GM12872 (cell line): ENCODE data around the gene LEMD3.

ENCODE experiments used
- TF ChIP-seq, protein P1 (sequence below): IDR thresholded peaks from 3 replicates; pipeline ENCODE4 v1.5.1; 2011; ENCODE audit warnings: low read depth, mild to moderate bottlenecking, low read length, moderate library complexity; ENCODE audit not compliant: insufficient read depth

Gene LEMD3

DNA sequence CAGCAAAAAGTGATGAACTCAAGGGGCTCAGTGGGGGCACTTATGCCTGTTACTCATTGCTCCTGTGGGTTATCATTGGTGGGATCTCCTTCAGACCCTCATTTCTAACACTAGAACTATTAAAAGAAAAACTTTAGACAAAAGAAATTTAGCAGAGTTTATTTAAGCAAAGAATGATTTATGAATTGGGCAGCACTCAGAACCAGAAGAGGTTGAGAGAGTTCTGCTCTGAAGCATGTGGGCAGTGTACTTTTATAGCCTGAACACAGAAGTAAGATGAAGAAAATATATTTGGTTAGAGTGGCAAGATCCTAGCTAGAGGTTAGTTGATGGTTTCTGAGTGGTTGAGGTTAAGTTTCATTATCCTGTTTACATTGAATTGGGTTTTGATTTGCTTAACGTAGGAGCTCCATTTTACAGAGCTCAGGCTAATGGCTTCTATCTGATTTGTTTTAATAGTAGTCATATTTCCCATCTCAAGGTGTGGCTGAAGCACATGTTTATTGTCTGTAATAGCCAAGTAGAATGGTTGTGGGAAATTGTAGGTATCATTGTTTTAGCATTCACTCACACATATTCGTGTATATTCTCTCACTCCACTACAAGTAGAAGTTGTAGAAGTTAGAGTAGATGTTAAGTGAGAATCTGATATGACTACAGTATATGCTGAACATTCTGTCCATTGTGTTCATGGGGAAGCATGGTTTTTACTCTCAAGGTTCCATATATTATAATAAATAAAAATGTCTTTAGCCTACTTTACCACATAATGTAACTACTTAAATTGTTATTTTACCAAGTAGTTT, 27.6 kb downstream of the LEMD3 start:
- TF ChIP-seq, protein P1, sequence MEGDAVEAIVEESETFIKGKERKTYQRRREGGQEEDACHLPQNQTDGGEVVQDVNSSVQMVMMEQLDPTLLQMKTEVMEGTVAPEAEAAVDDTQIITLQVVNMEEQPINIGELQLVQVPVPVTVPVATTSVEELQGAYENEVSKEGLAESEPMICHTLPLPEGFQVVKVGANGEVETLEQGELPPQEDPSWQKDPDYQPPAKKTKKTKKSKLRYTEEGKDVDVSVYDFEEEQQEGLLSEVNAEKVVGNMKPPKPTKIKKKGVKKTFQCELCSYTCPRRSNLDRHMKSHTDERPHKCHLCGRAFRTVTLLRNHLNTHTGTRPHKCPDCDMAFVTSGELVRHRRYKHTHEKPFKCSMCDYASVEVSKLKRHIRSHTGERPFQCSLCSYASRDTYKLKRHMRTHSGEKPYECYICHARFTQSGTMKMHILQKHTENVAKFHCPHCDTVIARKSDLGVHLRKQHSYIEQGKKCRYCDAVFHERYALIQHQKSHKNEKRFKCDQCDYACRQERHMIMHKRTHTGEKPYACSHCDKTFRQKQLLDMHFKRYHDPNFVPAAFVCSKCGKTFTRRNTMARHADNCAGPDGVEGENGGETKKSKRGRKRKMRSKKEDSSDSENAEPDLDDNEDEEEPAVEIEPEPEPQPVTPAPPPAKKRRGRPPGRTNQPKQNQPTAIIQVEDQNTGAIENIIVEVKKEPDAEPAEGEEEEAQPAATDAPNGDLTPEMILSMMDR: no peak

GRCh38 chr12:65199604-65200003, 30.2 kb downstream of the LEMD3 start:
- TF ChIP-seq, protein P1: no peak

DNA sequence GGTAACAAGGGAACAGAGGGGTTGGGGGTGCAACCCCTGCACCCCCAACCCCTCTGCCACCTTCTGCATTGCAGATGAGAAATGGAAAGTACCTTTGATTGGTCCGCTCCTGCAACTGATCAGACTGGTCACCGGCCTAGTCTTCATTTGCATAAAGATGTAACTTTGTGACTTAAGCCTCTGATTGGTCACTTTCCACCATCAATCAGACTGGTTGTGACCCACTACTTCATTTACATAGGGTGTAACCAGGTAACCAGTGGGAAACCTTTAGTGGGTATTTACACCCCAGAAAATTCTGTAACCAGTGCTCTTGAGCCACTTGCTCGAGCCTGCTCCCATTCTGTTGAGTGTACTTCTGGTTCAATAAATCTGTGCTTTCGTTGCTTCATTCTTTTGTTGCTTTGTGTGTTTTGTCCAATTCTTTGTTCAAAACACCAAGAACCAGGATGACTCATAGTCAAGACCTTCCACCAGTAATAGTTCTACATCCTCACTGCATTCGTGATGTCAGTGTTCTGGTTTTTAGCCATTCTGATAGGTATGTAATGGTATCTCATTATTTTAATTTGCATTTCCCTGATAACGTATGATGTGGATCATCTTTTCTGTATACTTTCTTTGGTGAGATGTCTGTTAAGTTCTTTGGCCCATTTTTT, 30.8 kb downstream of the LEMD3 start:
- TF ChIP-seq, protein P1: no peak

GRCh38 chr12:65203376-65203775, 34.0 kb downstream of the LEMD3 start:
- TF ChIP-seq, protein P1: no peak

DNA sequence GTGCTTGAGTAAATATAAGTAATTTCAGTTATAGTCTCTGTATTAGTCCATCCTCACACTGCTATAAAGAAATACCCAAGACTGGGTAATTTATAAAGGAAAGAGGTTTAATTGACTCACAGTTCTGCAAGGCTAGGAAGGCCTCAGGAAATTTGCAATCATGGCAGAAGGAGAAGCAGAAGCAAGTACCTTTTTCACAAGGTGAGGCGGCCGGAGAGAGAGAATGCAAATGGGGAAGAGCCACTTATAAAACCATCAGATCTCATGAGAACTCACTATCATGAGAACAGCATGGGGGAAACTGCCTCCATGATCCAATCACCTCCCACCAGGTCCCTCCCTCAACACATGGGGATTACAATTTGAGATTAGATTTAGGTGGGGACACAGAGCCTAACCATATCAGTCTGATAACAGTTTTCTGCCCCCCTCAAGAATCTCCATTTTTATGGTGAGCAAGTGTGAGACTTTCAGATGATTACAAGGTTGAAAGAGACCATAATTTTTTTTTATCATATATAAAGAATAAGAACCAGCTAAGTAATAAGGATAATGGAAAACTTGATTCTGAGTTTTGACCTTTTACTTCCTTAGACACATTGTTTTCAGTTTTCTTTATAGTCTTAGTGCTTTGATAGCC, 35.6 kb downstream of the LEMD3 start:
- TF ChIP-seq, protein P1: no peak

DNA sequence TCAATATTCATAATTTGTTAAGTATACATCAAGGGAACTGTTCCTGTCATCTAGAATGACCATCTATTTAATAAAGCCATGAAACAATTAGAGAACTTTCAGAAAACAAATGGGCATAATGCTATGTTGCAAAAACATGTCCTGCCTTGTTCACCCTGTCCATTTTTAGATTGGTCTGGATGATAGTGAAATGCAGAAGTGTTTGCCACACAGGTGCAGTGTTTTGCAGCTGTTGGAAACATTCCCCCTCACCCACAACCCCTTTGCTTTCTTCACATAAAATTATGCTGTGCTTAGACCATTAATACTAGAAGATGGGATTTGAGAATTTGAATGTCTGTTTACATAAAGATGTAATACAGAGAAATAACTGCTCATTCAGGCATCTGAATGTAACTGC, 36.5 kb downstream of the LEMD3 start:
- TF ChIP-seq, protein P1: no peak

- TF ChIP-seq, protein P1: no peak
These were observed 38.7 kb downstream of the LEMD3 start for GRCh38 chr12:65208125-65208524.
